ENCODE data around the gene DOCK6. TPM values are rescaled to one million over a fixed set of nuclear protein-coding genes. Genes with fewer than 3 reads are reported as not detected.

Gene DOCK6
- total RNA-seq, 1 donor from 2014 or later = 35.1 TPM

GRCh38 chr19:11279505-11280236, 17.3 kb upstream of the DOCK6 start:
- intact Hi-C loops (cut with DNase I) = no loop called here
- ATAC-seq = no peak
- no peak for DNase-seq (ENCODE audit: missing footprints)

- peak; percentile 89 for ATAC-seq
- DNase-seq (ENCODE audit: missing footprints) = no peak
- intact Hi-C loops (cut with DNase I) = no loop called here
These were observed 16.3 kb upstream of the DOCK6 start for GRCh38 chr19:11278670-11279069.

GRCh38 chr19:11274533-11275086, 12.3 kb upstream of the DOCK6 start:
- no peak for ATAC-seq
- intact Hi-C loops (cut with DNase I) = no loop called here

GRCh38 chr19:11273989-11274388, 11.7 kb upstream of the DOCK6 start:
- intact Hi-C loops (cut with DNase I) = no loop called here
- no peak for DNase-seq (ENCODE audit: missing footprints)
- ATAC-seq = no peak

More at GRCh38 chr19:11274533-11275086, 12.3 kb upstream of the DOCK6 start:
- DNase-seq (ENCODE audit: missing footprints) = no peak

GRCh38 chr19:11273296-11273695, 11.0 kb upstream of the DOCK6 start:
- DNase-seq (ENCODE audit: missing footprints) = no peak
- ATAC-seq = no peak

DNA sequence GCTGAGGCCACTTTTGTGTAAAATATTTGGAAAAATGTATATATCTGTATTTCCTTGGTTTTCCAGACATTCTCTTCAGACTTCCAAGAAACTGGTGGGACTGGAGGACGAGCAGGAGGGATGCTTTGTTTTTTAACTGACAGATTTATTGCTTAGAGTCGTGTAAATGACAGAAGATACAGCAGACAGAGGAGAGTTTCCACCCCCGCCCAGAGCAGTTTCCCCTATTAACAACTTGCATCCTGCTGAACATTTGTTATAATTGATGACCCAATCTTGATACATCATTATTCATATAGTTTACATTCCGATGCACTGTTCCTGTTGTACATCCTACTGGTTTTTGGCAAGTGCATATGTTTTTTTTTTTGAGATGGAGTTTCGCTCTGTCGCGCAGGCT, 7.1 kb upstream of the DOCK6 start:
- ATAC-seq (no peak), DNase-seq (ENCODE audit: missing footprints) (no peak)
- intact Hi-C loops (cut with DNase I) = no loop called here

More at GRCh38 chr19:11273296-11273695, 11.0 kb upstream of the DOCK6 start:
- intact Hi-C loops (cut with DNase I) = no loop called here

DNA sequence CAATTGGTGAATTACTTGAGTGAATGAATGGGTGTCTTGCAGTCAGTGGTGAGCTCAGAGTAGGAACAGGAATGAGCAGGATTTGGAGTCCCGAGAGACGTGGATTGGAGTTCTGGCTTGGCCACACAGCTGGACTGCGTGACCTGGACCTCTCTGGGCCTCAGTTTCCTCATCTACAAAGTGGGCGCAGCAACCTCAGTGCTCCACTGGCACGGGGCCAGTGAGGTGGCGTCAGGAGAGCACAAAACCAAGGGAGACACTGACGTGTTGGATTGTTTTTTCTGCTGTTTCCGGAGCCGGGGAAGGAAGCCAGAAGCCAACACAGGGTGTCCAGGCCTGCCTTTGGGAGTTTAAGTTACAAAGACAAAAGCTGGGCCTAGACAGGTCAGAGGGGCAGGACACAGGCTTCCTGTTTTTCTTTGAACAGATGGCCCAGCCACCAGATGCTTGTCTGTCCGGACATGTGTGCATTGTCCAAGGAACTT, 6.5 kb upstream of the DOCK6 start:
- DNase-seq (ENCODE audit: missing footprints) (peak; percentile 87), ATAC-seq (peak; percentile 87)
- intact Hi-C loops (cut with DNase I) = no loop called here

DNA sequence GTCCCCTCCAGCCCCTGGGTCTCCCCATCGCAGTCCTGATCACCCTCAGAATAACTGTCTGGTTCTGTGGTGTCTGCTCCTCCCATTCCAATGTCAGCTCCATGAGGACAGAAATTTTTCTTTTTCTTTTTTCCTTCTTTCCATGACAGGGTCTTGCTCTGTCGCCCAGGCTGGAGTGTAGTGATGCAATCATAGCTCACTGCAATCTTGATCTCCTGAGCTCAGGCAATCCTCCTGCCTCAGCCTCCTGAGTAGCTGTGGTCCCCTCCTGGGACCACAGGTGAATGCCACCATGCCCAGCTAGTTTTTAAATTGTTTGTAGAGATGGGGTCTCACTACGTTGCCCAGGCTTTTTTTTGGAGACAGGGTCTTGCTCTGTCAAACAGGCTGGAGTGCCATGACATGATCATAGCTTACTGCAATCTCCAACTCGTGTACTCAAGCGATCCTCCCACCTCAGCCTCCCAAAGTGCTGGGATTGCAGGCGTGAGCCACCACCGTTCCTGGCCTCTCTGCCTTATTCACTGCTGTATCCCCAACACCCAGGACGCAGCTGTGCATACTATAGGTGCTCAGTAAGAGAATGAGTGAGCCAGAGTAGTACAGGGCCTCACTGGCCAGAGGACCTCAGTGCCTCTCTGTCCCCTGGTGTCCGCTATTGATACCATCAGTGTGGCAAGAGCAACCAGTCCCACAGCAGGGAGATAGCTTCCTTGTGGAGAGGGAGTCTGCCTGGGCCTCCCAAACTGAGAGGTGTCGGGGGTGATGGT, 5.2 kb upstream of the DOCK6 start:
- no peak for ATAC-seq
- intact Hi-C loops (cut with DNase I) = no loop called here
- no peak for DNase-seq (ENCODE audit: missing footprints)

DNA sequence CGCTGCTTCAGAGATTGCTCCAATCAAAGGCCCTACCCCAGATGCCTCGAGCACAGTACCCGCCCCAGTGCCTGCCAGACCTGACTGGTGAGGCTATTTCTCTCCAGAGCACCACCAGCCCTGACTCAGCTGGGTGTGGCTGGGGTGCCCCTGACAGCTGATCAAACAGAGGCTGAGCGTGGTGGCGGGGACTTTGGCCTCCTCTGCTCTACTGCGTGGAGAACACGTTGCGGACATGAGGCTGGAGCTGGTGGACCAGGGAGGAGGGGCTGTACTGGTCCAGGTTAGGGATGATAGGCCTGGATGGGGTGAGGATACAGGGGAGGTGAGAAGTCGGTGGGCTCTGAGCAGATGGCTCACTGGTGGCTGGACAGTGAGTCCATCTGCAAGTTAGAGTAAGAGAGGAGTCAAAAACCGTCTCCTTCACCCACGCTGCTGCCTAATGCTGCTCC, 3.5 kb upstream of the DOCK6 start:
- no peak for DNase-seq (ENCODE audit: missing footprints)
- intact Hi-C loops (cut with DNase I) = no loop called here
- no peak for ATAC-seq

DNA sequence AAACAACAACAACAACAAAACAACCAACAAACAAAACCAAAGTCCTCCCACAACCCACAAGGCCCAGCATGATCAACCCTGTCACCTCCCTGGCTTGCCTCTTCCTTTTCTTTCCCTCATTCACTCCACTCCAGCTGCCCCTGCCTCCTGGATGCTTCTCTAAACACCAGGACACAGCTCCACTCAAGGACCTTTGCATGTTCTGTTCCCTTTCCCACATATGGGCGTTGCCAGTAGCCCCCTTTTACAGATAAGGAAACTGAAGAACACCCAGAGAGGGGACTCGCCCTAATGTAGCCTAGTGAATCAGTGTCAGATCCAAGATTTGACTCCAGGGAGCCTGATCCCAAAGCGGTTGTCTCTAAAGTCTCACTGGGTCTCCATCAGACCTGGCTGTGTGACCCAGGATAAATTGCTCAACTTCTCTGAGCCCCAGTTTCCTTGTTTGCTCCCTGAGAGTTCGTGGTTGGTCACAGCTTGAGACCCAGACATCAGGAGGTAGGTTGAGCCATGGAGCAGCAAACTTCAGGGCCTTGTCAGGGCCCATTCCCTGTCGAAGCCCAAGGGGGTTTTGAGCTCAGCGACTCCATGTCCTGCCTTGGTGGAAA, 3.0 kb upstream of the DOCK6 start:
- DNase-seq (ENCODE audit: missing footprints) (no peak), ATAC-seq (no peak)
- intact Hi-C loops (cut with DNase I) = no loop called here

GRCh38 chr19:11264452-11265176, 2.3 kb upstream of the DOCK6 start:
- intact Hi-C loops (cut with DNase I) = no loop called here
- ATAC-seq = no peak
- DNase-seq (ENCODE audit: missing footprints) = no peak

DNA sequence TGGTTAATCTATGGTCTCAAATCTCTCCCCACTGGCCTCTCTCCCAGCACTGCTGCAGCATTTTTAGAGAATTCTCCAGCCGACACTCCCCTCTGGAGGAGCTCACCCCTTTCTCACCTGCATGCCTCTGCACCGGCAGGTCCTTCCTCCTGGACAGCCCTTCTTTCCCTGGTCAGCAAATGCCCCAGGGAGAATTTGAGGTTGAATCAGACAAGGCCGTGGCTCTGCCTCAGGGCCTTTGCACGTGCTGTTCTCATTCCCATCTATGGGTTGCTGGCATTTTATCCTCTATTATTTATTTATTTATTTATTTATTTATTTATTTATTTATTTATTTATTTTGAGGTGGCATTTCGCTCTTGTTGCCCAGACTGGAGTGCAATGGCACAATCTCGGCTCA, 1.4 kb upstream of the DOCK6 start:
- ATAC-seq (no peak), DNase-seq (ENCODE audit: missing footprints) (no peak)
- intact Hi-C loops (cut with DNase I) = no loop called here

DNA sequence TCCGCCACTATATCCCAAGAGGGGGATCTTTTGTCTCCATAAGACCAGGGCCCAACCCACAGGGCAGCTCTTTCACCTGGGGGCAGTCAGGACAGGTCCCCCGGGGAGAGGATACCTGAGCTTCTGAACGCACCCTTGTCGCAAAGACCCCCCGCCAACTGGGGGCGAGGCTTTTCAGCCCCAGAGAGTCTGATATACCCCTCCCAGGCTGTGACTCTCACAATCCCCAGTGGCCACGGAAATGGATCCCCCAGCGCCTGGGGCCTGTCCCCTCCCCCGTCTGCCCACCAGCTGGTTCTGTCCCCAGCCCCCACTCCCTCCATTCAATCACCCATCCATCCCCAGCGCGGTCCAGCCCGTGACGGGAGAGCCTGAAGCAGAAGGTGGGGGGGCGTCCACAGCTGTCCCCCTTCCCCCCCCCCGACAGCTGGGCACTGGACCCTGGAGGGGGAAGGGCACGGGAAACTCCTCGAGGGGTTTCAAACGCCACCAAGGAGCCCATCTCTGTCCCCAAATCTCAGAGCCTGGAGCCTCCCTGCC, 823 bp downstream of the DOCK6 start:
- intact Hi-C loops (cut with DNase I) = no loop called here
- no peak for DNase-seq (ENCODE audit: missing footprints)
- no peak for ATAC-seq

DNA sequence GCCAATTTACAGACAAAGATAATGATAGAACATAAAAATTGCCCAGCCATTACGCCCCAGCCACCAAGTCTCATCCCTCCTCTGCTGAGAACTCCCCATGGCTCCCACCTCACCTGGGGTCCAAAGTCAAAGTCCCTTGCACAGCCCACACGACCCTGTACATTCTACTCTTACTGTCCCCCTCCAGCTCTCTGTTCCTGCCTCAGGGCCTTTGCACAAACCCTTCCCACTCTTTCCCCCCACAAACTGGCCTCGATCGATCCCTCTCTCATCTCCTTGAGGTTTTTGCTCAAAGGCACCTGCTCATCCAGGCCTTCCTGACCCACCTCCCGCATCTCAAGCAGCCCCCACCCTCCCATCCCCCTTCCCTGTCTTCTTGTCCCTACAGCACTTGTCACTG, 1.3 kb downstream of the DOCK6 start:
- DNase-seq (ENCODE audit: missing footprints) = no peak
- no peak for ATAC-seq
- intact Hi-C loops (cut with DNase I) = no loop called here

GRCh38 chr19:11257846-11258380, 4.4 kb downstream of the DOCK6 start:
- intact Hi-C loops (cut with DNase I) = no loop called here
- DNase-seq (ENCODE audit: missing footprints) = no peak
- no peak for ATAC-seq

DNA sequence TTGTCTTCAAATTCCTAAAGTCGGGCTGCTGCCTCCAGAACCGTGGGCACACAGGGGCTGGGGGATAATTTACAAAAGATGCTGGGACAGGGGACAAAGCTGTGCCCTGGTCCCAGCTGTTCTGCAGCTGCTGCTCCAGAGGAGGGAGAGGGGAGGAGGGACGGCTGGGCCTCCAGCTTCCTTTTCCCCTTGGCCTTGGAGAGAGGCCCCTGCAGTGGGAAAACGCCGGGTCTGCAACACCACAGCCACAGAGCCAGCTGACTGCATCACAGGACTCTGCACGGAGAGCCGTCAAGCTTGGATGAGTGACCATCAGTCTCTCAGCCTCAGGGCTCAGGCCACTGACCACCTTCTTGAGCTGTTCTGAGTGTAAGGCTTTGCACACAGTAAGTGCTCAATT, 6.1 kb downstream of the DOCK6 start:
- peak; percentile 85 for ATAC-seq
- intact Hi-C loops (cut with DNase I) = no loop called here
- peak; percentile 78 for DNase-seq (ENCODE audit: missing footprints)

DNA sequence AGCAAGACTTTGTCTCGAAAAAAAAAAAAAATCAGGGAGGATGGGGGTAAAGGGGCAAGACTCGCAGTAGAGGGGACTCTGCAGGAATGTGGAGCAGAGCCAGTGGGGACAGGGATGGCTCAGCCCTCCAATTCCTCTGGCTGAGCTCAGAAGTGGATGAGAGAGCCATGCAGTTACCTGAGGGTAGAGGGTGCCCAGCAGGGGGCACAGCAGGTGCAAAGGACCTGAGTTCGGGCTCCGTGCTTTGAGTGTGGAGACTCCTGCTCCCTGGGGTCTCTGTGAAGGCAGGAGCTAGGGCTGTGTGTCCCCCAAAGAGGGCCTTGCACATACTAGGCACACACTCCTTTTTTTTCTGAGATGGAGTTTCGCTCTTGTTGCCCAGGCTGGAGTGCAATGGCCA, 7.7 kb downstream of the DOCK6 start:
- no peak for ATAC-seq
- DNase-seq (ENCODE audit: missing footprints) = no peak
- intact Hi-C loops (cut with DNase I) = no loop called here

DNA sequence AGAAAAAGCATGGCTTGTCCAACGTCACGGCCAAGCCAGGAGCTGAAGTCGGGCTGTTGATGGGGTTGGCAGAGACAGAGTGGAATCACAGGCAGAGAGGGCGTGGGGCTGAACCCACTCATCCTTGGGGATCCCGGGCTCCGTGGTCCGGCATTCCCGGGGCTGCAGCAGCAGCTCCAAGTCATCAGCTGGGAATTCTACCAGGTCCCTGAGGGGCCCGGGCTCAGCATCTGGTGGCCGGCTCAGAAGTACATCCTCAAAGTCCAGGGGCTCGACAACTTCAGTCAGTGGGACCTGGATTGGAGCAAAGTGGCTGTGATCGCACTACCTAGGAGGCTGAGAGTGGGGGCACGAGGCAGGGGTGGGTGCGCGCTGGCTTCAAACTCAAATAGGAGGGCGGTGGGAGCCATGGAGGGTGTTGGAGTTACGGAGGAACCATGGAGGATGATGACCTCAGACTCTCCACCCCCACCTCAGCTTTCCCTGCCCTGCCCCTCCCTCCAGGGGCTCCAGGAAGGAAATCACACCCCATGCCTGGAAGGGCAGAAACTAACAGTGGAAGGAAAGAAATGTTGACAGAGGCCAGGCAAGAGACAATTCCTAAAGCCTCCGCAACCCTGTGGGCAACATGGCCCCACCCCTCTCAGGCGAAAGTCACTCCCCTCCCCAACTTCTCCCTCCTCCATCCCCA, 9.5 kb downstream of the DOCK6 start:
- ATAC-seq = no peak
- intact Hi-C loops (cut with DNase I) = no loop called here
- DNase-seq (ENCODE audit: missing footprints) = no peak
